Natural killer cell (primary cell): ENCODE data around the gene PHF8. TPM values are rescaled to one million over a fixed set of nuclear protein-coding genes. Genes with fewer than 3 reads are reported as not detected.

ENCODE experiments used
- ATAC-seq, 3 donors: fragments of 150-1000 bp in 2 of 3; fragments of 200-7000 bp in 1 of 3; cut with Tn5 transposase; 1 replicate in 1 of 3; 2 replicates in 2 of 3; pipeline ENCODE4 v1.10.0; 2021; ENCODE audit warnings: mild to moderate bottlenecking in 2 of 3, moderate library complexity in 2 of 3
- DNase-seq, 2 donors: peaks; one replicate each; pipeline versions ENCODE4 v3.0.0 to v3.0.0-alpha.2; 2013 to 2021; ENCODE audit warnings: mixed read lengths in 1 of 2
- H3K27ac ChIP-seq: one replicate; pipeline ENCODE4 v1.5.1; 2013; ENCODE audit warnings: mild to moderate bottlenecking, low read length
- H3K27me3 ChIP-seq: one replicate; pipeline ENCODE4 v1.6.1; 2013; ENCODE audit warnings: low read length; ENCODE audit not compliant: control insufficient read depth, insufficient read depth
- H3K36me3 ChIP-seq: one replicate; pipeline ENCODE4 v1.6.1; 2013; ENCODE audit warnings: low read length; ENCODE audit not compliant: control insufficient read depth, insufficient read depth
- H3K4me1 ChIP-seq: one replicate; pipeline ENCODE4 v1.6.1; 2013; ENCODE audit warnings: low read length; ENCODE audit not compliant: control insufficient read depth, insufficient read depth
- H3K4me3 ChIP-seq: one replicate; pipeline ENCODE4 v1.5.1; 2013; ENCODE audit warnings: low read length
- H3K9me3 ChIP-seq: one replicate; pipeline ENCODE4 v1.6.1; 2013; ENCODE audit warnings: low read length; ENCODE audit not compliant: control insufficient read depth, insufficient read depth
- H3K27ac Mint-ChIP-seq, 2 donors: one replicate each; pipeline ENCODE4 v1.8.0; 2022; ENCODE audit warnings: mild to moderate bottlenecking in 2 of 2, mixed read lengths in 2 of 2, moderate library complexity in 1 of 2
- H3K27me3 Mint-ChIP-seq, 2 donors: one replicate each; pipeline ENCODE4 v1.8.0; 2022; ENCODE audit warnings: low read depth in 2 of 2, mixed read lengths in 2 of 2
- H3K36me3 Mint-ChIP-seq: one replicate; pipeline ENCODE4 v1.8.0; 2022; ENCODE audit warnings: mixed read lengths
- H3K4me1 Mint-ChIP-seq, 2 donors: one replicate each; pipeline ENCODE4 v1.8.0; 2022; ENCODE audit warnings: mixed read lengths in 2 of 2
- H3K4me3 Mint-ChIP-seq: one replicate; pipeline ENCODE4 v1.8.0; 2022; ENCODE audit warnings: mild to moderate bottlenecking, moderate library complexity, mixed read lengths
- H3K9me3 Mint-ChIP-seq, 2 donors: one replicate each; pipeline ENCODE4 v1.8.0; 2022; ENCODE audit warnings: mixed read lengths in 2 of 2
- CTCF ChIP-seq: fragments of 200-600 bp; IDR thresholded peaks from one replicate; pipeline ENCODE4 v1.8.0; 2022; ENCODE audit warnings: antibody characterized with exemption
- WGBS: methylation state at CpG from one replicate; pipeline ENCODE4 v1.1.7; 2013; ENCODE audit warnings: missing lambda C conversion rate; ENCODE audit not compliant: insufficient coverage; 5-methylcytosine and 5-hydroxymethylcytosine counted together
- intact Hi-C: fragments of 100-400 bp; cut with micrococcal nuclease; formaldehyde crosslinking; loops from one replicate; pipeline ENCODE4 v1.14.2; 2022
- total RNA-seq, 4 donors: library from RNA; stranded (reverse); fragments of 120-200 nt in 1 of 4; gene quantifications; one replicate each; pipeline versions ENCODE4 v1.2.3 to v1.2.4, GENCODE V29; 2013 to 2022

PHF8 gene
- 10 to 100 TPM; 55.4 to 74.1 (median 72.6) TPM for total RNA-seq
- 45.0 TPM for total RNA-seq (2013)

DNA sequence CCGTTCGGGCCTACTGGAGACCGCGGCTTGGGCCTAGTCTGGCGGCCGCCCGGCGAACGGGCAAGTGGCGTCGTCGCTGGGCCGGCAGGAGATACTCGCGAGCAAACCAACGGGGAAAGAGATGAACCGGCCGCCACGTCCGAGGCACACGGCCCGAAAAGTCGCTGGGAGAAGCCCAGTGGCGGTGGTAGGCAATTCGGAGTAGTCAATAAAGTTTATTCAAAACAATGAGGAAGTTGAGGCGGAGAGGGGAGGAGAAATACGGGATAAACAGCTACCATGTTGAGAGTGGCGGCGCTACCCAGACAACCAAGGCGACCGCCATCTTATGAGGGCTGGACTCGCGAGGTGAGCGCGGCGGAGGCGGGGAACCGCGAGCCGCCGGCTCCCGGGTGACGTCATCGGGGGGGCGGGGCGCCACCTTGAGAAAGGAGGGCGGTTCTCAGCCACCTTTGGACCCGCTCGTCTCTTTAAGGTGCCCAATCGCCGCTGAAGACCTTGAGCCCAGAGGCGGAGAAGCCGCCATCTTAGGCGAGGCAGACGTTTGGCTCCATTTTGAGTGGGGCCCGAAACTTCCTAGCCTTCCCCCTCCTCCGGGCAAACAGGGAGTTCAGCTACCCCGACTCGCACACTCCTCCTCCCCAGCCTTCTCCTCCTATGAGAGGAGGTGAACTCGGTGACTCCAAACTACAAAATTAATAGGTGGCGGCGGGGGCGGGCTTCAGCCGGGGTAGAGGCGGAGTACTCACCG, at the start of gene PHF8:
PHF8 (minus strand) TSS at position 348 of the 751 bp plus-strand sequence. CDS start 1,745 bp downstream, outside the sequence.
- Mint-ChIP-seq H3K27me3 (no peaks in the 10 kb centered on the region), H3K27ac (peak within 1 kb of the TSS; percentile 91 to 94), H3K4me1 (peaks cover 8 to 13% of the 10 kb centered on the region in 2 donors), H3K4me3 (peak within 1 kb of the TSS; percentile 95), H3K9me3 (no peaks in the 10 kb centered on the region), H3K36me3 (no peaks in the 10 kb centered on the region)
- WGBS = 0% methylated on average over 46 of the region's 66 CpGs
- Histone ChIP-seq H3K4me1 (peaks cover 18% of the 10 kb centered on the region), H3K4me3 (peak within 1 kb of the TSS; percentile 83), H3K27me3 (no peaks in the 10 kb centered on the region), H3K36me3 (peaks cover 13% of the 10 kb centered on the region), H3K9me3 (no peaks in the 10 kb centered on the region), H3K27ac (peak within 1 kb of the TSS; percentile 92)
- TF ChIP-seq CTCF = no peak
- intact Hi-C loops = loop anchor here (2.0 to 10.0 kb wide), 3 partner anchors 360 to 593 kb away; partner anchors contain the start of gene TSR2
- peak; percentile 81 to 94 (median 84) for ATAC-seq
- peak; percentile 93 to 95 for DNase-seq

DNA sequence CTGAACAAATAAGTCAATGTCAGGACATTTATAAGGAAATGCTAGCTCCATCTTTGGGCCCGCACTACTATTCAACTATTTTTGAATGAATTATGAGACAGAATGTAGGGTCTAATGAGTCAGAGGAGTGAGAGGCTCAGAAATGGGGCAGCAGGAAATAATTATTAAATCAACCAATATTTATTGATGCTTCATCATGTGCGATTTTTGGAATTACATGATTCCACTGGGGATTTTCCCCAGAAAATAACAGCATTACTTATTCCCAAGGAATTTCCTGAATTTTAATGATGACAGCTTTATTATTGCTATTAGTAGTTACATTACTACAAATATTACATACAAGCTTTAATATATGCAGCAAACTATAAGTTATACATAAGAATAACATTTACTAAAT, 49.3 kb upstream of the PHF8 start:
- H3K9me3 Mint-ChIP-seq = no peaks in the 10 kb centered on the region
- H3K4me1 ChIP-seq = no peaks in the 10 kb centered on the region
- 86% methylated on average over 1 of the region's 2 CpGs for WGBS
- TF ChIP-seq CTCF = no peak
- no peak overlapping the region for H3K27ac Mint-ChIP-seq
- no peak overlapping the region for H3K4me3 Mint-ChIP-seq
- H3K27me3 Mint-ChIP-seq = no peaks in the 10 kb centered on the region
- DNase-seq (no peak), ATAC-seq (no peak)
- H3K4me1 Mint-ChIP-seq = no peaks in the 10 kb centered on the region
- H3K27ac ChIP-seq = no peak overlapping the region
- H3K36me3 Mint-ChIP-seq = no peaks in the 10 kb centered on the region
- no peak overlapping the region for H3K4me3 ChIP-seq
- no peaks in the 10 kb centered on the region for H3K36me3 ChIP-seq
- no peaks in the 10 kb centered on the region for H3K27me3 ChIP-seq
- intact Hi-C loops = no loop called here
- no peaks in the 10 kb centered on the region for H3K9me3 ChIP-seq

DNA sequence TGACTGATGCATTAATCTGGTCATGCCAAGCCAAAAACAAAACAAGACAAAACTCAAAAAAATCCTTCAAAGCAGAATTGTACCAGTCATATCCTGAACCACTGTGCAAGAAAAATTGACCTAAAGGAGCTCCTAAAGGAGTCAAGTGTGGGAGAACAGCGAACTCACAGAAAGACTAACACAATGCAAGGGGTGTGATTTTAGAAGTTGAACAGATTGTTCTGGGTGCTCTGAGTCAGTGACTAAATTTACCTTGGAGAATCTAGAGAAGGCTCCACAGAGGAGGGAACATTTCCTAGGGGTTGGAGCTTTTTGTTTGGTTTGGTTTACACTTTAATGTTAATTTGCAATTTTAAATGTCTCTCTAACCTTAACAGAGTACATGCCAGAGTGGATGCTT, 48.9 kb upstream of the PHF8 start:
- no peak overlapping the region for H3K27ac Mint-ChIP-seq
- Histone ChIP-seq H3K27ac (no peak overlapping the region), H3K4me3 (no peak overlapping the region), H3K4me1 (no peaks in the 10 kb centered on the region), H3K36me3 (no peaks in the 10 kb centered on the region), H3K27me3 (no peaks in the 10 kb centered on the region), H3K9me3 (no peaks in the 10 kb centered on the region)
- TF ChIP-seq CTCF = no peak
- H3K27me3 Mint-ChIP-seq = no peaks in the 10 kb centered on the region
- 100% methylated on average over 1 of the region's 1 CpG for WGBS
- DNase-seq = no peak
- H3K36me3 Mint-ChIP-seq = no peaks in the 10 kb centered on the region
- no peaks in the 10 kb centered on the region for H3K9me3 Mint-ChIP-seq
- intact Hi-C loops = no loop called here
- H3K4me3 Mint-ChIP-seq = no peak overlapping the region
- H3K4me1 Mint-ChIP-seq = no peaks in the 10 kb centered on the region
- no peak for ATAC-seq

DNA sequence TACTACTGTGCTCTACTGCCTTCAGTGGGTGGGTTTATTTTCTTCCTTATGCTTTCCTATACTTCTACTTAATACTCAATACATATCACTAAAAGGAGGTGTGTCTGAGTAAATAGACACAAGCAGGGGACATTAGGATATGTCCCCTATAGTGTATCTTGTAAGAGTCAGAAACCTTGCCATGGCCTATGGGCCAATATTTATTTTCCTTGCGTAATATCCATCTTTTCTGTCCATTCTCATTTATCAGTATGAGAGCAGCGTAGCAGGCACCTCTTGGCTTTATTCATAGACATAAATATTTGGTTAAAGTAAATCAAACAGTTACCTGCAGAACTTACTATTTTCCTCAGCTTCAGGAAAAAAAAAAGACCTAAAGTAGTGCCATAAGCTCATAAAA, 46.6 kb upstream of the PHF8 start:
- H3K27ac Mint-ChIP-seq = no peak overlapping the region
- H3K9me3 Mint-ChIP-seq = no peaks in the 10 kb centered on the region

More for the DNA sequence above, 46.6 kb upstream of the PHF8 start:
- Mint-ChIP-seq H3K27me3 (no peaks in the 10 kb centered on the region), H3K4me3 (no peak overlapping the region), H3K36me3 (no peaks in the 10 kb centered on the region), H3K4me1 (no peaks in the 10 kb centered on the region)
- DNase-seq (no peak), ATAC-seq (no peak)
- no CpG with 5 or more reads among the region's 2 CpGs for WGBS
- Histone ChIP-seq H3K27ac (no peak overlapping the region), H3K27me3 (no peaks in the 10 kb centered on the region), H3K4me3 (no peak overlapping the region), H3K9me3 (no peaks in the 10 kb centered on the region), H3K36me3 (no peaks in the 10 kb centered on the region), H3K4me1 (no peaks in the 10 kb centered on the region)
- intact Hi-C loops = no loop called here
- TF ChIP-seq CTCF = no peak
